Right ventricle myocardium superior (tissue), 1 donor: ENCODE data around the gene ZNF555. TPM values are rescaled to one million over a fixed set of nuclear protein-coding genes. Genes with fewer than 3 reads are reported as not detected.

Experiments used
- ATAC-seq: fragments of 200-7000 bp; cut with Tn5 transposase; one replicate; pipeline ENCODE4 v1.9.1; 2020; ENCODE audit warnings: mild to moderate bottlenecking; ENCODE audit not compliant: poor library complexity
- DNase-seq: peaks from one replicate; pipeline ENCODE4 v3.0.0-alpha.2; 2020
- intact Hi-C: fragments of 100-400 bp; cut with DNase I; formaldehyde crosslinking; loops from one replicate; pipeline ENCODE4 v1.11.2; 2022
- total RNA-seq: library from RNA; stranded (reverse); fragmentation: NEBNext Ultra II Directional; extraction: Animal tissue kit (Norgen Biotek cat#: 25700); gene quantifications from one replicate; pipeline ENCODE4 v1.2.1, GENCODE V29; 2021
- donor health status: DM: no; HTN: yes; CAD: no; lungs with severe emphysema.

Gene ZNF555
- total RNA-seq, 1 donor from 2014 or later: 7.7 TPM

GRCh38 chr19:2805991-2806649, 35.2 kb upstream of the ZNF555 start:
- DNase-seq: no peak
- intact Hi-C loops: no loop called here
- no peak for ATAC-seq

- DNase-seq: no peak
- intact Hi-C loops: no loop called here
Measured at GRCh38 chr19:2806736-2807378, 34.4 kb upstream of the ZNF555 start.

GRCh38 chr19:2807379-2808128, 33.7 kb upstream of the ZNF555 start:
- ATAC-seq (no peak), DNase-seq (no peak)
- intact Hi-C loops: no loop called here

More at GRCh38 chr19:2806736-2807378, 34.4 kb upstream of the ZNF555 start:
- ATAC-seq: no peak

DNA sequence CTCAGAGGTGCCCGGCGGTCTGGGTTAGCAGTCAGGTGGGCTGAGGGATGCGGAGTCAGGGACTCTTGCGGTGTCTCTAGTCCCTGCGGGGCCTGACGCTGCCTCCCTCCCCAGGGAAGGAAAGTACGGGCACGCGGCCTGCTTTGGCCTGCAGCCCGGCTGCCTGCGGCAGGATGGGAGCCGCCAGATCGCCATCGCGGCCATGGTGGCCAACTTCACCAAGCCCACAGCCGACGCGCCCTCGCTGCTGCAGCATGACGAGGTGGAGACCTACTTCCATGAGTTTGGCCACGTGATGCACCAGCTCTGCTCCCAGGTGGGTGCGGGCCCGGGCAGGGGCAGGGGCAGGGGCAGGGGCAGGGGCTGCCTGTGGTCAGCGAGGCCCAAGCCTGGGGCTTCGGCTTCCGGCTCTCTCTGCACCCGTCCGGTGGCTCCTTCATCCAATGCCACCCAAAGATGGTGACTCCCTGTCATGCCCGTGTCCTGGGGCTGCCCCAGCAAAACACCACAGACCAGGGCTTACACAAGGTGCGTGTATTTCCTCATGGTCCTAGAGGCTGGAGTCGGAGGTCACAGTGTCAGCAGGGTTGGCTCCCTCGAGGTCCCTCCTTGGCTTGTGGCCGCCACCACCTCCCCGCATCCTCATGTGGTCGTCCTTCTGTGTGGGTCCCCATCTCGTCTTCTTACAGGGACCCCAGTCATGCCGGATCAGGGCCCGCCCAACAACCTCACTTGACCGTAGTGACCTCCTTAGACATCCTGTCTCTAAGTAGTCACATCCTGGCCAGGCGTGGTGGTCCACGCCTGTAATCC, 32.9 kb upstream of the ZNF555 start:
- DNase-seq (no peak), ATAC-seq (no peak)
- intact Hi-C loops: no loop called here

DNA sequence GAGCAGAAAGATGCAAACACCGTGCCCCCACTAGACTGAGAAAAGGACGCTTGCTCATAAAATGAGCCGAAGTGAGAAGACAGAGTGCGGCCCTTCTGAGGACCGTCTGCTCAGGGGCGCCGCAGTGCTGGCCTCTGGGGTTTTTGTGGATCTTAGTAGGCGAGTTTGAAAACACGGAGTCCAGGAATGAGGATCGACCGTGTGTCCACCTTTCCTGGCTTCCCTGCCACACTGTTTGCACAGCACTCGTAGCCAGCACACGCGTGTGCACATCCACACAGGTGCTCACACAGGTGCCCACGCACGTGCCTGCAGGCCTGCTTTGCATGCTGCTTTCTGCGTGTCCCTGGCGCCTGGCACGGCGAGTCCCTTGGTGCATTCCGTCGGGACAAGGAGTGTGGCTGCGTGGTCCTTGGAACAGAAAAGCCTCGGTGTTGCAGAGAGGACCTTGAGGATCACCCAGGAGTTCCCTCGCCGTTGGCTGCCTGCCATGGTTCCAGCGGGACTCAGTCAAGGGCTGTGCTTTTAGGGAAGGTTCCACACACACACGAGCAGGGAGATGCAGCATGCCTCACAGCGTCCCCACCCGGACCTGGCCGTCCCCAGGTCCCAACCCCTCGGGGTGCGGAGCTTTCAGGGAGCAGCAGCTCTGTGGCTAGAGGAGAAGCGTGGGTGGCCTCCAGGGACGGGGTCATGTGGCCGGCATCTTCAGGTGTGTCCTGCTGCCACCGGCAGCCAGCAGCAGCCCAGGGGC, 31.7 kb upstream of the ZNF555 start:
- intact Hi-C loops: no loop called here
- ATAC-seq (no peak), DNase-seq (no peak)

DNA sequence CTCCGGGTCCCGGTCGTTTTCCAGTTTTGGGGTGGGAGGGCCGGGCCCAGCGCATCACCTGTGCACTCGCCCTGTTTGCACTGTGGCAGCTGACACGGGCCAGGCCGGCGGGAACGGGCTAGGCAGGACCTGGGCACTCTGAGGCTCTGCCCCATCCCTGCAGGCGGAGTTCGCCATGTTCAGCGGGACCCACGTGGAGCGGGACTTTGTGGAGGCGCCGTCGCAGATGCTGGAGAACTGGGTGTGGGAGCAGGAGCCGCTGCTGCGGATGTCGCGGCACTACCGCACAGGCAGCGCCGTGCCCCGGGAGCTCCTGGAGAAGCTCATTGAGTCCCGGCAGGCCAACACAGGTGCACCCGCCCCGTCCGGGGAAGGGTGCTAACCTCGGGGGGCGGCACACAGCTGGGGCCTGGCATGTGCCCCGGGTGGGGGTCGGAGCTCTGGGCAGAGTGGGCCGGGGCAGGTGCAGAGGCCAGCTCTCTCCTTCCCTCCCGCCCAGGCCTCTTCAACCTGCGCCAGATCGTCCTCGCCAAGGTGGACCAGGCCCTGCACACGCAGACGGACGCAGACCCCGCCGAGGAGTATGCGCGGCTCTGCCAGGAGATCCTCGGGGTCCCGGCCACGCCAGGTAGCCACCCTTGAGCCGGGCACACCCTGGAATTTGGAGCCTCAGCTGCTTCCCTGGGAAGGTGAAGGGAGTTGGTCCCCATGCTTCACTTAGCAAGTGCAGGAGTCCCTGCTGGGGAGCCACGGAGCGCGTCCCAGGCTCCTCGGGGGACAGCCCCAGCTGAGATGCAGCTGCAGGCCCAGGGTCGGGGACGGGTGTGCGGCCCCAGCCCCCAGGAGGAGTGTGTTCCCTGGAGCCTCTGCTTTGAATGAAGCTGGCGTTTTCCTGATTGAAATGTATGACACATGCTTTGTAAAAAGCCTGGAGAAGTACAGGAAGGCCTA, 30.9 kb upstream of the ZNF555 start:
- DNase-seq (no peak), ATAC-seq (no peak)
- intact Hi-C loops: no loop called here

DNA sequence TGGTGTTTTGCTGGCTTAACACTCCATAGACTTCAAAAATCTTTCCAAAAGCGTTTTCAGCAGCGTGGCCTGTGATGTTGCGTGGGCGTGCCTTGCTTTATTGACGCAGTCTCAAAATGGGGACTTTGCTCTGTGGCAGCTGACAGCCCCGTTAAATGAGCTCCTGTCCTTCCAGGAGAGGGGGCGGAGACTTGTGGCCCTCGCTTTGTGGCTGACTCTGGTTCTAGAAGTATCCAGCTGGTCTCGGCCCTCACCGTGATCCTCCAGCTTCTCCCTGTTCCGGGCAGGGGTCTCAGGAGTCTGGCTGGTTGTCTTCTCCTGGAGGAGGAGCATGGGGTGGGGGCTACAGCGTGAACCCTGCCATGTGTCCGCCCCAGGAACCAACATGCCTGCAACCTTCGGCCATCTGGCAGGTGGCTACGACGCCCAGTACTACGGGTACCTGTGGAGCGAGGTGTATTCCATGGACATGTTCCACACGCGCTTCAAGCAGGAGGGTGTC, 30.0 kb upstream of the ZNF555 start:
- intact Hi-C loops: no loop called here
- ATAC-seq (no peak), DNase-seq (no peak)

GRCh38 chr19:2811735-2812413, 29.4 kb upstream of the ZNF555 start:
- no peak for DNase-seq
- intact Hi-C loops: no loop called here
- no peak for ATAC-seq

DNA sequence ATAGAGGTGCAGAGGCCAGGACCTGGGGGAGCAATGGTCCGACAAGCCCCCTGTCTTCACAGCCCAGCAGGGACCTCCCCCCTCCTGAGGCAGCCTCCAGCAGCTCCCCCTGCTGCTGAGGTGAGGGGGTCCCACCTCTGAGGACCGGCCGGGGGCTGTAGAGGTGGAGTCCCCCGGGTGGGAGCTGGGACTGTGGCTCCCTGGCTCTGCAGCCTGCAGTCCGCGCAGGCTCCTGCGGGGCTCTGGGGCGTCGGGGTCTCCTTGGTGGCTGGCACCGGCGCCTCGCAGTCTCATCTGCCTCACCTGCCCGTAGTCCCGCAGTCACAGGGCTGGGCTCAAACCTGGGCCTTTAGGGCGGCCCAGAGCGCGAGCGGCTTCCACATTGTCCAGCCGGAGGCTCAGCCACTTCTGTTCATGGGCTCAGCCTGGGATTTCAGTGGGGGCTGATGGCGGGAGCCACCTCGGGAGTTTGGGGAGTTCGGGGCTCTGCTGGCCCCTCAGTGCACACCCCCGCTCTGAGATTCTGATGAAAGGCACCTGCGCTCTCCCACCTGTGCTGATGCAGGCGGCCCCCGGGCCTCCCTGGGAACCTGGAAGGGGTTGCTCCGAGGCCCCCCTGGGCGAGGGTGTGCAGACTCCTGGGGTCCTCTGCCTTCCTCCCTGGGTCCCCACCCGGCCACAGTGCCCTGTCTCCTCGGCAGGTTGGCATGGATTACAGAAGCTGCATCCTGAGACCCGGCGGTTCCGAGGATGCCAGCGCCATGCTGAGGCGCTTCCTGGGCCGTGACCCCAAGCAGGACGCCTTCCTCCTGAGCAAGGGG, 28.7 kb upstream of the ZNF555 start:
- ATAC-seq (no peak), DNase-seq (no peak)
- intact Hi-C loops: no loop called here

GRCh38 chr19:2813235-2814160, 27.8 kb upstream of the ZNF555 start:
- ATAC-seq (no peak), DNase-seq (no peak)
- intact Hi-C loops: no loop called here

DNA sequence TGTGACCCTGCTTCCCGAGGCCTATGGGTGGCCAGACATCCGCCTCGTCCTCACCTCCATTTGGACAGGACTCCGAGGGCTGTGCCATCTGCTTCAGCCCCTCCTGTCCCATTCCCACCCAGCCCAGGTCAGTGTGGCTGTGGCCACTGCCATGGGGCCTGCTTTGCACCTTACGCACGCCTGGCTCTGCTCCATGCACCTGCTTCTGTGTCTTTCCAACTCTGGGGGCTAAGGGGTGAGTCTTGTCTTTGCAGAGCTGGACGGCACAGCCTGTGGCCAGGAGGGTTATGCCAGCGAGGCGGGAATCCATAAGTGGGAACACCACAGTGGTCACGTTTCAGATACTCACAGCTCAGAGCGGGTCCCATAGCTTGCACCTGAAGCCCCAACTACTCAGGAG, 26.8 kb upstream of the ZNF555 start:
- ATAC-seq: no peak
- intact Hi-C loops: no loop called here
- DNase-seq: no peak

DNA sequence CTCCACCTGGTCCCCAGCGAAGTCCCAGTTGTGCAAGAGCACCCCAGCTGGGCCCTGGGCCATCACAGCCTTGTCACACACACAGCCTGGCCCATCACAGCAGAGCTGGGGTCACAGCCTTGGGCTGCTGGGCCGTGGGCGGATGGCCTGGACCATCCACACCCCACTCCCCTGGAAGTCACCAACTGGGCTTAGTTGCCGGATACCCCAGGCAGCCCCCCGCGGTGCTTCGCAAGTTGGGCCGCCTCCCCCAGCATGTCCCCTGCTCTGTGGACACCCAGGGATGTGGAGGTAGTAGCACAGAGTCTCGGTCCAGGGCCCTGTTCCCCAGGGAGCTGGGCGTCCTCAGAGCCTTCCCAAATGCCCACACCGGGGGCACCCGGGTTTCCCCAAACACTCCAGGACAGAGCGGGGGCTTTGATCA, 26.1 kb upstream of the ZNF555 start:
- intact Hi-C loops: no loop called here
- ATAC-seq (no peak), DNase-seq (no peak)

GRCh38 chr19:2815923-2816322, 25.4 kb upstream of the ZNF555 start:
- ATAC-seq (no peak), DNase-seq (no peak)
- intact Hi-C loops: no loop called here

DNA sequence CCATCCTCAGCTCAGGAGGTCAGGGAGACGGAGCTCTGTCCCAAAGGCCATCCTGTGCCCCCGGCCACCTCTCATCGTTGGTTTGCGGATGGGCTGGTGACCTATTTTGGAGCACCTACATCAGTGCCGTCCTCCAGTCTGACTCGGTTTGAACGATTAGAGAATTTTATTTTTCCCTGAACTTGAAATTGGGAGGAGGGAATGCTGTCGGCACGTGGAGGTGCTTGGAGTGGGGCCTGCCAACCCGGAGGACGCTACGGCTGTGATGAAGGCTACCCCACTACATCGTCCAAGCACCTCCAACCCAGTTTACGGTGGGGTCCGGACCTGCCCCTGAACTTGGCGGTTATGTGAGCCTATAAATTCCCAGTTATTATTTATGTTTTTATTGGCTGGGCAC, 24.6 kb upstream of the ZNF555 start:
- no peak for ATAC-seq
- intact Hi-C loops: no loop called here
- no peak for DNase-seq
